AG10803 (cell line): Measurements from ENCODE around the gene DHRS7B.

Experiments used
- DNase-seq: peaks from one replicate; pipeline ENCODE4 v3.0.0; 2010; ENCODE audit warnings: low read depth
- H3K4me3 ChIP-seq: 2 replicates; pipeline ENCODE4 v1.5.1; 2011; ENCODE audit warnings: mild to moderate bottlenecking, low read length, control low read depth
- CTCF ChIP-seq: conservative IDR thresholded peaks from 2 replicates; pipeline ENCODE4 v1.5.1; 2011; ENCODE audit warnings: mild to moderate bottlenecking, low read length, control low read depth, inconsistent platforms

DHRS7B gene

DNA sequence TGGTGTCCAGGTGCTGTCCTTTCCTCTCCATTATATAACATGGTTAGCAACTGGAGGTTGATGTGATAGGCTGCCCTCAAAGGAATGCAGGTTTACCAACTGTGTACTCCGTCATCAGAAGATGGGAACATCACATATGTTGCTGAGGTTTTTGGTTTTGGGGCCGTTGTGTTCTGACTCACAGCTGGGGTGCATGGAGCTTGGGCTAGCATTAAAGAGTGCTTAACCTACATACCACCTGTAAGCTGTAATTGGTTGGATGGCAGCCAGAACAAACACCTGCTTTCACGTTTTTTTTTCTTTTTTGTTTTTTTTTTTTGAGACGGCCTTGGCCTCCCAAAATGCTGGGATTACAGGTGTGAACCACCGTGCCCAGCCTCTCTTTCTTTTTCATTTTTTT lies 66.3 kb downstream of the DHRS7B start:
- TF ChIP-seq CTCF, result no peak
- no peak overlapping the region for H3K4me3 ChIP-seq
- DNase-seq, result no peak

GRCh38 chr17:21194226-21194625 lies 67.5 kb downstream of the DHRS7B start:
- DNase-seq, result peak; percentile 37
- no peak overlapping the region for H3K4me3 ChIP-seq
- TF ChIP-seq CTCF, result no peak

DNA sequence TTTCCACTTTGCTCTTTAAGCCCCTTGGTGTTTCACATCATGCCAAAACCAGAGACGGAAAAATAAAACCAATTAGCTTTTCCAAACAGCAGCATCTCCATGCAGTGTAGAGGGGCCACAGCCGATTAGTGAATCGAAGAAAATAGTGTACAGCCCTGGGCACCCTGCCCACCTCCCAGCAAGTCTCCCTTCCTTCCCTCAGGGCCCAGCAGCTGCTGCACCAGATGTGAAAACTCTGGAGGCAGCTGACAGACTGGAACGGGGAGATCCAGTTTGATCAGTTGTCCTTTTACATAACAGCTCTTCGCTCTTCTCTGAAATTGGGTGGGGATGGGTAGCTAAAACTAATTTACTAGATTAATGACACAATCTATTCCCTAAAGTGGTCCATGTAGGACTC lies 67.9 kb downstream of the DHRS7B start:
- H3K4me3 ChIP-seq, result no peak overlapping the region
- DNase-seq, result peak; percentile 80
- no peak for TF ChIP-seq CTCF

- TF ChIP-seq CTCF, result no peak
- H3K4me3 ChIP-seq, result no peak overlapping the region
- no peak for DNase-seq
Observed at GRCh38 chr17:21196126-21196525, 69.4 kb downstream of the DHRS7B start.

DNA sequence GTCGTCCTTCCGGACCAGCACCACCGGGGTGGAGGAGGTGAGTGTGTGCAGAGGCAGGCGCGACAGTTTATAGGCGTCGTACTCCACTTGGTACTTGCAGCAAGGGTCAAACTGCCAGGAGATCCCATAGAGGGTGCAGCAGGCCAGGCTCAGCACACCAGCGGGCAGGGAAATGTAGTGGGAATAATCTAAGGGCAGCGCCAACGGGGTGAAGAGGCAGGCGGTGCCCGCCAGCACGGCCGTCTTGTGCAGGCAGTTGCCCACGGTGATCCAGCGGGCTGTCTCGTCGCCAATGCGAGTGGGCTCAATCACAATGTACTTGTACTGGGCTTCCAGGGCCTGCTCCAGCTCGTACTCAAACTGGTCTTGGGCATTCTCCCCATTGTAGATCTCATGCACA lies 71.6 kb downstream of the DHRS7B start:
- no peak for DNase-seq
- H3K4me3 ChIP-seq, result no peak overlapping the region
- no peak for TF ChIP-seq CTCF

GRCh38 chr17:21199311-21199710 lies 72.5 kb downstream of the DHRS7B start:
- DNase-seq, result peak; percentile 95
- H3K4me3 ChIP-seq, result no peak overlapping the region
- TF ChIP-seq CTCF, result peak; percentile 13; the same call in 1 of the 2 replicates

DNA sequence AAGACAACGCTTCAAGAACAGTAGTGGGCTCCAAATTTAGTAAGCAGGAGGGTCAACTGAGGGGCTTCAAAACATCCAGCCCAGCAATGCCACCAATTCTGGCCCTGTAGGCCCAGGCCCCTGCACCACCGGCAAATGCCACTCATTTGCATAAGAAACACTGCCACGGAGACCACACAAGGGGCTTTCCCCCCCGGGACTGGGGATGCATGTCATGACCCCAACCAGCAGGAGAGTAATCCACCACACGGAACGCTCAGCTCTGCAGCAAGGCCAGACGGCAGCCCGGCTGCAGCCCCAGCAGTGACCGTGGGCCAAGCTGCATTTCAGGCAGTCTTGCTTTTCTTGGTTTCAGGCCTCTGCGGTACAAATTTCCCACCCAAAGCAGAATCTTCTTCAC lies 73.1 kb downstream of the DHRS7B start:
- no peak for TF ChIP-seq CTCF
- no peak for DNase-seq
- no peak overlapping the region for H3K4me3 ChIP-seq
